GM12878 (cell line): Measurements from ENCODE around the gene AGBL1. TPM values are rescaled to one million over a fixed set of nuclear protein-coding genes. Genes with fewer than 3 reads are reported as not detected.

Experiments
- ATAC-seq: fragments of 200-7000 bp; cut with Tn5 transposase; 3 replicates; pipeline ENCODE4 v1.9.1; 2020; ENCODE audit warnings: mild to moderate bottlenecking, moderate library complexity
- BruUV-seq: library from RNA; stranded (reverse); fragments of 400-500 nt; replicated peaks from 2 replicates; lab custom pipeline; 2021; lab: Mats Ljungman, UMichigan
- CTCF ChIA-PET: fragments of 300-600 bp; sonication (Branson Sonifier 250); formaldehyde crosslinking; extraction: SDS; loops from one replicate; lab custom pipeline; 2021; ENCODE audit warnings: inconsistent platforms; lab: Yijun Ruan, JAX
- POLR2A ChIA-PET: fragments of 350-600 bp; formaldehyde crosslinking; extraction: SDS; loops from one replicate; lab custom pipeline; 2021; ENCODE audit warnings: inconsistent platforms; lab: Charles Lee
- RAD21 ChIA-PET: fragments of 300-600 bp; sonication (Branson Sonifier 250); formaldehyde crosslinking; loops from one replicate; lab custom pipeline; 2023; ENCODE audit warnings: antibody characterized with exemption; ENCODE audit not compliant: unreplicated experiment; lab: Charles Lee
- SMC1A ChIA-PET: fragments of 300-600 bp; sonication (Branson Sonifier 250); formaldehyde crosslinking; loops from one replicate; lab custom pipeline; 2023; ENCODE audit not compliant: unreplicated experiment, uncharacterized antibody; lab: Charles Lee
- DNase-seq: peaks from one replicate; pipeline ENCODE4 v3.0.0-alpha.2; 2011; ENCODE audit warnings: low read depth, low spot score
- FAIRE-seq: peaks from 3 replicates; lab custom pipeline; 2011; peaks lifted over from hg19 to GRCh38; lab: Jason Lieb, UNC
- H2AFZ ChIP-seq: 2 replicates; pipeline ENCODE4 v1.6.0; 2011; ENCODE audit warnings: low read depth, low read length, control low read depth; ENCODE audit not compliant: control insufficient read depth
- H3K27ac ChIP-seq: 2 replicates; pipeline ENCODE4 v1.5.1; 2011; ENCODE audit warnings: control low read depth; ENCODE audit not compliant: control insufficient read depth, insufficient read depth
- H3K27me3 ChIP-seq, 2 experiments: replicated peaks in 1 of 2; 2 replicates each; pipeline versions ENCODE4 v1.6.0 to v1.6.1; 2011; ENCODE audit warnings: low read length in 1 of 2; ENCODE audit not compliant: control insufficient read depth in 2 of 2, insufficient read depth in 2 of 2
- H3K36me3 ChIP-seq, 2 experiments: 2 replicates each; pipeline ENCODE4 v1.5.1; 2011; ENCODE audit warnings: low read length in 1 of 2; ENCODE audit not compliant: control insufficient read depth in 2 of 2, insufficient read depth in 2 of 2
- H3K4me1 ChIP-seq: 2 replicates; pipeline ENCODE4 v1.6.1; 2011; ENCODE audit warnings: mild to moderate bottlenecking, low read length, moderate library complexity, mixed read lengths; ENCODE audit not compliant: control insufficient read depth, insufficient read depth
- H3K4me2 ChIP-seq: 2 replicates; pipeline ENCODE4 v1.6.0; 2011; ENCODE audit warnings: control low read depth; ENCODE audit not compliant: control insufficient read depth, insufficient read depth
- H3K4me3 ChIP-seq: fragments of 200-600 bp; sonication (generic); 2 replicates; pipeline ENCODE4 v1.5.1; 2016
- H3K79me2 ChIP-seq: 2 replicates; pipeline ENCODE4 v1.6.0; 2011; ENCODE audit warnings: low read length; ENCODE audit not compliant: control insufficient read depth, insufficient read depth
- H3K9ac ChIP-seq: 2 replicates; pipeline ENCODE4 v1.8.0; 2011; ENCODE audit warnings: low read length, control low read depth, mixed read lengths; ENCODE audit not compliant: control insufficient read depth, insufficient read depth
- H3K9me3 ChIP-seq: replicated peaks from 3 replicates; pipeline ENCODE4 v1.5.1; 2011; ENCODE audit warnings: mild to moderate bottlenecking, low read length; ENCODE audit not compliant: control insufficient read depth, insufficient read depth
- H4K20me1 ChIP-seq: 2 replicates; pipeline ENCODE4 v1.6.0; 2011; ENCODE audit not compliant: control insufficient read depth, insufficient read depth
- BMI1 ChIP-seq: fragments of 450-650 bp; IDR thresholded peaks from 2 replicates; pipeline ENCODE4 v1.6.1; 2016; ENCODE audit warnings: mild to moderate bottlenecking, moderate library complexity, borderline replicate concordance
- DPF2 ChIP-seq: fragments of 450-650 bp; IDR thresholded peaks from 2 replicates; pipeline ENCODE4 v1.6.1; 2017; ENCODE audit warnings: mild to moderate bottlenecking
- EED ChIP-seq: sonication (generic); IDR thresholded peaks from 2 replicates; pipeline ENCODE4 v1.6.1; 2016; ENCODE audit warnings: antibody characterized with exemption, low read depth
- ESRRA ChIP-seq: IDR thresholded peaks from 2 replicates; pipeline ENCODE4 v1.6.1; 2012; ENCODE audit warnings: mild to moderate bottlenecking, low read length, improper control_type of control experiment
- HCFC1 ChIP-seq: fragments of 150-350 bp; IDR thresholded peaks from 2 replicates; pipeline ENCODE4 v1.6.1; 2014; ENCODE audit warnings: low read length
- HDAC2 ChIP-seq: fragments of 200-600 bp; sonication (generic); IDR thresholded peaks from 2 replicates; pipeline ENCODE4 v1.6.1; 2017
- MYB ChIP-seq: fragments of 150-350 bp; IDR thresholded peaks from 2 replicates; pipeline ENCODE4 v1.6.1; 2014; ENCODE audit warnings: mild to moderate bottlenecking, low read depth, low read length, borderline replicate concordance
- NFYA ChIP-seq: IDR thresholded peaks from 2 replicates; pipeline ENCODE4 v1.6.1; 2011; ENCODE audit warnings: low read depth, mild to moderate bottlenecking, low read length, improper control_type of control experiment, borderline replicate concordance
- PAX8 ChIP-seq: fragments of 450-650 bp; IDR thresholded peaks from 2 replicates; pipeline ENCODE4 v1.6.1; 2017; ENCODE audit warnings: mild to moderate bottlenecking, moderate library complexity
- RBBP5 ChIP-seq: fragments of 200-600 bp; sonication (generic); conservative IDR thresholded peaks from 2 replicates; pipeline ENCODE4 v1.6.1; 2016
- SIX5 ChIP-seq: IDR thresholded peaks from 2 replicates; pipeline ENCODE4 v1.6.1; 2011; ENCODE audit warnings: mild to moderate bottlenecking, low read depth, low read length, moderate library complexity; ENCODE audit not compliant: severe bottlenecking
- WRNIP1 ChIP-seq: IDR thresholded peaks from 2 replicates; pipeline ENCODE4 v1.6.1; 2011; ENCODE audit warnings: low read depth, low read length, improper control_type of control experiment, borderline replicate concordance
- ZNF24 ChIP-seq: fragments of 450-650 bp; IDR thresholded peaks from 2 replicates; pipeline ENCODE4 v1.6.1; 2017; ENCODE audit warnings: antibody characterized with exemption, mild to moderate bottlenecking
- ZNF622 ChIP-seq: fragments of 450-650 bp; IDR thresholded peaks from 2 replicates; pipeline ENCODE4 v1.6.1; 2017; ENCODE audit warnings: mild to moderate bottlenecking, inconsistent platforms
- ZSCAN29 ChIP-seq: fragments of 450-650 bp; IDR thresholded peaks from 2 replicates; pipeline ENCODE4 v1.6.1; 2017; ENCODE audit warnings: mild to moderate bottlenecking, moderate library complexity
- WGBS: methylation state at CpG from one replicate; pipeline ENCODE4 v1.1.6; 2016; ENCODE audit warnings: low lambda C conversion rate; ENCODE audit not compliant: insufficient replicate concordance, insufficient coverage; ENCODE audit errors: missing lambda C conversion rate; 5-methylcytosine and 5-hydroxymethylcytosine counted together
- in situ Hi-C: fragments of 300-500 bp; cut with MboI; formaldehyde crosslinking; loops from 9 replicates; pipeline ENCODE4 v1.14.3; 2018; ENCODE audit warnings: mixed read lengths
- intact Hi-C: fragments of 100-400 bp; cut with micrococcal nuclease; formaldehyde crosslinking; loops from one replicate; pipeline ENCODE4 v1.14.2; 2022; ENCODE audit not compliant: unreplicated experiment
- polyA plus RNA-seq, 11 experiments: library from polyadenylated mRNA; depleted of rRNA in 4 of 11; unstranded in 6 of 11; stranded (reverse) in 5 of 11; fragments of >200 nt; fragmentation: Nextera tagmentation in 4 of 11; fragmentation: Illumina TruSeq in 1 of 11; extraction: Ambion mirVana in 4 of 11; extraction: Trizol in 1 of 11; gene quantifications; 1 replicate in 1 of 11; 2 replicates in 10 of 11; pipeline versions ENCODE4 v1.2.1 to v1.2.3, GENCODE V29; 2011 to 2016; ENCODE audit warnings: inconsistent platforms in 2 of 11, missing spikeins in 2 of 11, low read depth in 1 of 11
- total RNA-seq, 4 experiments: library from RNA; depleted of rRNA in 3 of 4; stranded (reverse); fragments of >200 nt in 3 of 4; fragmentation: Illumina TruSeq in 1 of 4; extraction: Trizol in 1 of 4; gene quantifications; 2 replicates each; pipeline versions ENCODE4 v1.2.1 to v1.2.3, GENCODE V29; 2013 to 2021
- TF ChIP-seq, protein P1 (sequence below): fragments of 450-650 bp; formaldehyde crosslinking; IDR thresholded peaks from 2 replicates; pipeline ENCODE4 v1.5.0; 2022; ENCODE audit warnings: mild to moderate bottlenecking, missing genetic modification characterization
- TF ChIP-seq, protein P2 (sequence below): IDR thresholded peaks from 2 replicates; pipeline ENCODE4 v1.6.1; 2012; ENCODE audit warnings: low read depth, low read length, improper control_type of control experiment
- TF ChIP-seq, protein P3 (sequence below): fragments of 450-650 bp; IDR thresholded peaks from 2 replicates; pipeline ENCODE4 v1.6.1; 2018; ENCODE audit warnings: borderline replicate concordance, mild to moderate bottlenecking; ENCODE audit not compliant: partially characterized antibody
- TF ChIP-seq, protein P4 (sequence below): IDR thresholded peaks from 2 replicates; pipeline ENCODE4 v1.6.1; 2012; ENCODE audit warnings: low read depth, low read length, improper control_type of control experiment

AGBL1 gene
- total and polyA plus RNA-seq, 10 of the 15 experiments (the other 5 are each of a cell fraction or from before 2014, with no cell fraction given) = not detected

DNA sequence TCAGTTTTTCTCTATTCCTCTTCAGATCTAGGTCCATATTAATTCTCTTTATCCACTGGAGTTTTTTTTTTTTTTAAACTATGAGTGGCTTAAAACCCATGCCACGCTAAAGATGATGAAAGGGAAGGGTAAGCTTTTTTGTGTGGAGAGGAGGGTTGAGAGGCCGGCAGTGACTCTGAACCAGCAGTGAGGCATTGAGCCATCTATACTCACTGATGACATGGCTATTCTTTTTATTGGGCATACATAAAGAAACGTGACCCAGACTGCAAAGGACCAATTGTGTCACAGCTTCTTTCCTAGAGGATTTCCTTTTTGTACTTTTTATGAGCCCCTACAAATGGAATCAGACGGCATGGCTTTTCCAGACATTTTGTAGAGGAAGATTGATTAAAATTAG, 662.2 kb downstream of the AGBL1 start:
- no peak overlapping the region for H3K4me3 ChIP-seq
- H3K9ac ChIP-seq = no peak overlapping the region
- intact Hi-C loops = loop anchor here (2.0 to 10.0 kb wide), 3 partner anchors 510 to 883 kb away; no protein-coding TSS in a partner anchor
- no TSS peak for BruUV-seq
- no peak overlapping the region for H2AFZ ChIP-seq
- H3K9me3 ChIP-seq = no peaks in the 10 kb centered on the region
- no peak overlapping the region for H3K27ac ChIP-seq
- CTCF ChIA-PET = interaction anchor here (0.6 to 3.8 kb wide), 4 partner anchors 56 to 510 kb away, joined by 3 to 41 read pairs (median 6); no protein-coding TSS in a partner anchor
- SMC1A ChIA-PET = interaction anchor here (3.4 kb wide), 1 partner anchor 510 kb away, joined by 28 read pairs; no protein-coding TSS in a partner anchor
- H4K20me1 ChIP-seq = no peaks in the 10 kb centered on the region
- RAD21 ChIA-PET = interaction anchor here (1.5 kb wide), 1 partner anchor 883 kb away, joined by 4 read pairs; no protein-coding TSS in a partner anchor
- no peak overlapping the region for H3K4me2 ChIP-seq
- no peaks in the 10 kb centered on the region for H3K36me3 ChIP-seq
- no peak for FAIRE-seq
- WGBS = 21% methylated on average over 4 of the region's 4 CpGs
- in situ Hi-C loops = loop anchor here (5.0 kb wide), 1 partner anchor 885 kb away; no protein-coding TSS in a partner anchor
- H3K4me1 ChIP-seq = no peaks in the 10 kb centered on the region
- POLR2A ChIA-PET = no interaction called here
- no peak for ATAC-seq
- no peak for DNase-seq
- no peaks in the 10 kb centered on the region for H3K27me3 ChIP-seq
- H3K79me2 ChIP-seq = no peaks in the 10 kb centered on the region
- TF ChIP-seq NFYA (no peak), HDAC2 (no peak), DPF2 (no peak), ZSCAN29 (no peak), ZNF24 (no peak), ESRRA (no peak), SIX5 (no peak), HCFC1 (no peak), ZNF622 (no peak), PAX8 (no peak), RBBP5 (no peak), BMI1 (no peak), WRNIP1 (no peak), MYB (no peak), EED (no peak)
- TF ChIP-seq, protein P1, sequence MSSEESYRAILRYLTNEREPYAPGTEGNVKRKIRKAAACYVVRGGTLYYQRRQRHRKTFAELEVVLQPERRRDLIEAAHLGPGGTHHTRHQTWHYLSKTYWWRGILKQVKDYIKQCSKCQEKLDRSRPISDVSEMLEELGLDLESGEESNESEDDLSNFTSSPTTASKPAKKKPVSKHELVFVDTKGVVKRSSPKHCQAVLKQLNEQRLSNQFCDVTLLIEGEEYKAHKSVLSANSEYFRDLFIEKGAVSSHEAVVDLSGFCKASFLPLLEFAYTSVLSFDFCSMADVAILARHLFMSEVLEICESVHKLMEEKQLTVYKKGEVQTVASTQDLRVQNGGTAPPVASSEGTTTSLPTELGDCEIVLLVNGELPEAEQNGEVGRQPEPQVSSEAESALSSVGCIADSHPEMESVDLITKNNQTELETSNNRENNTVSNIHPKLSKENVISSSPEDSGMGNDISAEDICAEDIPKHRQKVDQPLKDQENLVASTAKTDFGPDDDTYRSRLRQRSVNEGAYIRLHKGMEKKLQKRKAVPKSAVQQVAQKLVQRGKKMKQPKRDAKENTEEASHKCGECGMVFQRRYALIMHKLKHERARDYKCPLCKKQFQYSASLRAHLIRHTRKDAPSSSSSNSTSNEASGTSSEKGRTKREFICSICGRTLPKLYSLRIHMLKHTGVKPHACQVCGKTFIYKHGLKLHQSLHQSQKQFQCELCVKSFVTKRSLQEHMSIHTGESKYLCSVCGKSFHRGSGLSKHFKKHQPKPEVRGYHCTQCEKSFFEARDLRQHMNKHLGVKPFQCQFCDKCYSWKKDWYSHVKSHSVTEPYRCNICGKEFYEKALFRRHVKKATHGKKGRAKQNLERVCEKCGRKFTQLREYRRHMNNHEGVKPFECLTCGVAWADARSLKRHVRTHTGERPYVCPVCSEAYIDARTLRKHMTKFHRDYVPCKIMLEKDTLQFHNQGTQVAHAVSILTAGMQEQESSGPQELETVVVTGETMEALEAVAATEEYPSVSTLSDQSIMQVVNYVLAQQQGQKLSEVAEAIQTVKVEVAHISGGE = no peak
- TF ChIP-seq, protein P2, sequence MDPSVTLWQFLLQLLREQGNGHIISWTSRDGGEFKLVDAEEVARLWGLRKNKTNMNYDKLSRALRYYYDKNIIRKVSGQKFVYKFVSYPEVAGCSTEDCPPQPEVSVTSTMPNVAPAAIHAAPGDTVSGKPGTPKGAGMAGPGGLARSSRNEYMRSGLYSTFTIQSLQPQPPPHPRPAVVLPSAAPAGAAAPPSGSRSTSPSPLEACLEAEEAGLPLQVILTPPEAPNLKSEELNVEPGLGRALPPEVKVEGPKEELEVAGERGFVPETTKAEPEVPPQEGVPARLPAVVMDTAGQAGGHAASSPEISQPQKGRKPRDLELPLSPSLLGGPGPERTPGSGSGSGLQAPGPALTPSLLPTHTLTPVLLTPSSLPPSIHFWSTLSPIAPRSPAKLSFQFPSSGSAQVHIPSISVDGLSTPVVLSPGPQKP = no peak
- TF ChIP-seq, protein P3, sequence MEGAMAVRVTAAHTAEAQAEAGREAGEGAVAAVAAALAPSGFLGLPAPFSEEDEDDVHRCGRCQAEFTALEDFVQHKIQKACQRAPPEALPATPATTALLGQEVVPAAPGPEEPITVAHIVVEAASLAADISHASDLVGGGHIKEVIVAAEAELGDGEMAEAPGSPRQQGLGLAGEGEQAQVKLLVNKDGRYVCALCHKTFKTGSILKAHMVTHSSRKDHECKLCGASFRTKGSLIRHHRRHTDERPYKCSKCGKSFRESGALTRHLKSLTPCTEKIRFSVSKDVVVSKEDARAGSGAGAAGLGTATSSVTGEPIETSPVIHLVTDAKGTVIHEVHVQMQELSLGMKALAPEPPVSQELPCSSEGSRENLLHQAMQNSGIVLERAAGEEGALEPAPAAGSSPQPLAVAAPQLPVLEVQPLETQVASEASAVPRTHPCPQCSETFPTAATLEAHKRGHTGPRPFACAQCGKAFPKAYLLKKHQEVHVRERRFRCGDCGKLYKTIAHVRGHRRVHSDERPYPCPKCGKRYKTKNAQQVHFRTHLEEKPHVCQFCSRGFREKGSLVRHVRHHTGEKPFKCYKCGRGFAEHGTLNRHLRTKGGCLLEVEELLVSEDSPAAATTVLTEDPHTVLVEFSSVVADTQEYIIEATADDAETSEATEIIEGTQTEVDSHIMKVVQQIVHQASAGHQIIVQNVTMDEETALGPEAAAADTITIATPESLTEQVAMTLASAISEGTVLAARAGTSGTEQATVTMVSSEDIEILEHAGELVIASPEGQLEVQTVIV = no peak
- TF ChIP-seq, protein P4, sequence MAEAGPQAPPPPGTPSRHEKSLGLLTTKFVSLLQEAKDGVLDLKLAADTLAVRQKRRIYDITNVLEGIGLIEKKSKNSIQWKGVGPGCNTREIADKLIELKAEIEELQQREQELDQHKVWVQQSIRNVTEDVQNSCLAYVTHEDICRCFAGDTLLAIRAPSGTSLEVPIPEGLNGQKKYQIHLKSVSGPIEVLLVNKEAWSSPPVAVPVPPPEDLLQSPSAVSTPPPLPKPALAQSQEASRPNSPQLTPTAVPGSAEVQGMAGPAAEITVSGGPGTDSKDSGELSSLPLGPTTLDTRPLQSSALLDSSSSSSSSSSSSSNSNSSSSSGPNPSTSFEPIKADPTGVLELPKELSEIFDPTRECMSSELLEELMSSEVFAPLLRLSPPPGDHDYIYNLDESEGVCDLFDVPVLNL = no peak
